Neuronal stem cell (in vitro differentiated cells): ENCODE measurements around the gene KLK7.
"Not testable (repeated sequence)": the region's sequence is repeated elsewhere in the genome, so short reads cannot be mapped to it uniquely, and the experiment has no call there.

ENCODE experiments used
- DNase-seq: peaks from one replicate; pipeline ENCODE4 v3.0.0-alpha.2; 2013; ENCODE audit warnings: low spot score
- H2AFZ ChIP-seq: one replicate; pipeline ENCODE4 v1.6.1; 2013; ENCODE audit warnings: mild to moderate bottlenecking, low read length, inconsistent platforms
- H2AK5ac ChIP-seq: 2 replicates; pipeline ENCODE4 v1.6.1; 2013; ENCODE audit warnings: low read depth, mild to moderate bottlenecking, inconsistent platforms, low read length, moderate library complexity, mixed read lengths
- H2BK120ac ChIP-seq: 2 replicates; pipeline ENCODE4 v1.6.1; 2013; ENCODE audit warnings: low read depth, mild to moderate bottlenecking, inconsistent platforms, low read length, moderate library complexity, mixed read lengths
- H2BK12ac ChIP-seq: one replicate; pipeline ENCODE4 v1.6.1; 2013; ENCODE audit warnings: low read length, inconsistent platforms
- H2BK15ac ChIP-seq: 2 replicates; pipeline ENCODE4 v1.6.1; 2013; ENCODE audit warnings: mild to moderate bottlenecking, low read length, inconsistent platforms, mixed read lengths
- H2BK5ac ChIP-seq: one replicate; pipeline ENCODE4 v1.6.1; 2013; ENCODE audit warnings: inconsistent platforms, mild to moderate bottlenecking, low read length, moderate library complexity
- H3K14ac ChIP-seq: one replicate; pipeline ENCODE4 v1.6.1; 2013; ENCODE audit warnings: low read length, inconsistent platforms
- H3K18ac ChIP-seq: 2 replicates; pipeline ENCODE4 v1.6.1; 2013; ENCODE audit warnings: low read length, inconsistent platforms
- H3K23ac ChIP-seq: 2 replicates; pipeline ENCODE4 v1.6.1; 2013; ENCODE audit warnings: low read depth, mild to moderate bottlenecking, mixed read lengths, low read length, inconsistent platforms; ENCODE audit not compliant: poor library complexity
- H3K27ac ChIP-seq: replicated peaks from 3 replicates; pipeline ENCODE4 v1.5.1; 2013; ENCODE audit warnings: low read length, inconsistent platforms
- H3K27me3 ChIP-seq, 3 experiments: 2 replicates each; pipeline ENCODE4 v1.6.1; 2013; ENCODE audit warnings: low read length in 3 of 3, mild to moderate bottlenecking in 2 of 3, inconsistent platforms in 1 of 3, low read depth in 1 of 3, mixed read lengths in 1 of 3, moderate library complexity in 1 of 3; ENCODE audit not compliant: control insufficient read depth in 3 of 3, insufficient read depth in 3 of 3
- H3K36me3 ChIP-seq, 2 donors: replicated peaks in 1 of 2; 2 replicates each; pipeline ENCODE4 v1.6.1; 2013; ENCODE audit warnings: low read length in 2 of 2; ENCODE audit not compliant: control insufficient read depth in 2 of 2, insufficient read depth in 2 of 2
- H3K4ac ChIP-seq: 2 replicates; pipeline ENCODE4 v1.6.1; 2013; ENCODE audit warnings: inconsistent platforms, mild to moderate bottlenecking, low read length, moderate library complexity
- H3K4me1 ChIP-seq, 2 donors: 1 replicate in 1 of 2; 2 replicates in 1 of 2; pipeline ENCODE4 v1.6.1; 2013; ENCODE audit warnings: low read length in 2 of 2, low read depth in 1 of 2; ENCODE audit not compliant: control insufficient read depth in 2 of 2, insufficient read depth in 1 of 2
- H3K4me2 ChIP-seq: one replicate; pipeline ENCODE4 v1.6.1; 2013; ENCODE audit warnings: mild to moderate bottlenecking, low read length, inconsistent platforms; ENCODE audit not compliant: insufficient read depth, poor library complexity, severe bottlenecking
- H3K4me3 ChIP-seq, 2 donors: 2 replicates each; pipeline ENCODE4 v1.5.1; 2013; ENCODE audit warnings: low read length in 2 of 2, mild to moderate bottlenecking in 2 of 2, inconsistent platforms in 1 of 2, moderate library complexity in 1 of 2
- H3K79me1 ChIP-seq: one replicate; pipeline ENCODE4 v1.6.1; 2013; ENCODE audit warnings: low read depth, mild to moderate bottlenecking, inconsistent platforms, low read length, moderate library complexity
- H3K9ac ChIP-seq: one replicate; pipeline ENCODE4 v1.6.1; 2013; ENCODE audit warnings: mild to moderate bottlenecking, low read depth, low read length, inconsistent platforms; ENCODE audit not compliant: poor library complexity
- H3K9me3 ChIP-seq, 2 donors: replicated peaks in 1 of 2; 2 replicates each; pipeline versions ENCODE3 to v1.6.1; 2013; ENCODE audit warnings: low read length in 2 of 2, mild to moderate bottlenecking in 2 of 2, inconsistent platforms in 1 of 2, low read depth in 1 of 2, mixed read lengths in 1 of 2, moderate library complexity in 1 of 2; ENCODE audit not compliant: control insufficient read depth in 2 of 2, insufficient read depth in 1 of 2
- H4K8ac ChIP-seq: one replicate; pipeline ENCODE4 v1.6.1; 2013; ENCODE audit warnings: low read depth, mild to moderate bottlenecking, inconsistent platforms, low read length, moderate library complexity
- H4K91ac ChIP-seq: one replicate; pipeline ENCODE4 v1.6.1; 2013; ENCODE audit warnings: low read length, low read depth, mild to moderate bottlenecking, inconsistent platforms; ENCODE audit not compliant: poor library complexity
- WGBS, 2 donors: extraction: QIAGEN DNeasy Blood & Tissue Kit; methylation state at CpG; one replicate each; pipeline ENCODE4 v1.1.7; 2013; ENCODE audit warnings: missing lambda C conversion rate in 2 of 2, mixed read lengths in 1 of 2; ENCODE audit not compliant: insufficient read length in 2 of 2, insufficient replicate concordance in 1 of 2; ENCODE audit errors: extremely low coverage in 2 of 2; 5-methylcytosine and 5-hydroxymethylcytosine counted together

The KLK7 gene

DNA sequence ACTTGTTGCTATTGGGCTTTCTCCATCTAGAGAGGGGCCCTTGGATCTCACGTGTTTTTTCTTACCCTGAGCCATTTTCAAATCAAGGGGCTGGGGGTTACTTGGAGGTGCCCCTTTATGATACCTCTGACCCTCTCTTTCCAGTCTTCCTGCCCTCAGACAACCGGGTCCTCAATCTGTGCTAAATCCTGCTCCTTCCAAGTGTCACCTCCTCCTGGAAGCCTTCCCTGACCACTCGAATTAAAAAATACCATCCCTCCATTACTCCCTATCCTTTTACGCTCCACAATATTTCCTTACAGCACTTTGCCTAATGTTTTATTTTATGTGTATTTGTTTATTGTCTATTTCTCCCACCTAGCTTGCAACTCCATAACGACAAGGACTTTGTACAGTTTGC, 14.3 kb upstream of the KLK7 start:
- H2BK5ac ChIP-seq, result no peak overlapping the region
- no peak overlapping the region for H3K27ac ChIP-seq
- no peak overlapping the region for H4K91ac ChIP-seq
- no peak overlapping the region for H4K8ac ChIP-seq
- H3K4me3 ChIP-seq, result no peak overlapping the region
- peaks cover 0 to 3% (median 0%) of the 10 kb centered on the region in 3 experiments for H3K27me3 ChIP-seq
- WGBS, 2 donors, result 100% methylated on average over 1 to 2 of the region's 5 CpGs
- H2BK15ac ChIP-seq, result no peak overlapping the region
- H2BK12ac ChIP-seq, result no peak overlapping the region
- no peak overlapping the region for H3K18ac ChIP-seq
- no peak overlapping the region for H2BK120ac ChIP-seq
- no peak overlapping the region for H3K23ac ChIP-seq
- no peak overlapping the region for H3K4me2 ChIP-seq
- peaks cover 0 to 8% of the 10 kb centered on the region in 2 donors for H3K4me1 ChIP-seq
- no peak overlapping the region for H2AFZ ChIP-seq
- no peaks in the 10 kb centered on the region for H3K79me1 ChIP-seq
- H2AK5ac ChIP-seq, result no peak overlapping the region
- DNase-seq, result no peak
- H3K36me3 ChIP-seq, result no peaks in the 10 kb centered on the region
- H3K14ac ChIP-seq, result no peak overlapping the region
- no peak overlapping the region for H3K4ac ChIP-seq
- H3K9ac ChIP-seq, result no peak overlapping the region
- no peaks in the 10 kb centered on the region for H3K9me3 ChIP-seq

GRCh38 chr19:50994129-50994528, 10.4 kb upstream of the KLK7 start:
- Histone ChIP-seq H3K9me3 (no peaks in the 10 kb centered on the region), H3K4ac (no peak overlapping the region), H3K4me1 (no peaks in the 10 kb centered on the region), H3K79me1 (no peaks in the 10 kb centered on the region), H2BK5ac (no peak overlapping the region), H3K4me2 (no peak overlapping the region), H2BK120ac (no peak overlapping the region), H4K91ac (no peak overlapping the region), H3K4me3 (no peak overlapping the region), H4K8ac (no peak overlapping the region), H3K14ac (no peak overlapping the region), H3K36me3 (no peaks in the 10 kb centered on the region), H3K27ac (no peak overlapping the region), H2AFZ (peak overlapping the region; percentile 48), H3K9ac (no peak overlapping the region), H3K23ac (no peak overlapping the region), H2AK5ac (no peak overlapping the region), H2BK15ac (no peak overlapping the region), H3K27me3 (peaks cover 0 to 5% (median 0%) of the 10 kb centered on the region in 3 experiments), H3K18ac (no peak overlapping the region), H2BK12ac (no peak overlapping the region)
- WGBS, 2 donors, result no CpG with 5 or more reads among the region's 2 CpGs
- DNase-seq, result no peak

DNA sequence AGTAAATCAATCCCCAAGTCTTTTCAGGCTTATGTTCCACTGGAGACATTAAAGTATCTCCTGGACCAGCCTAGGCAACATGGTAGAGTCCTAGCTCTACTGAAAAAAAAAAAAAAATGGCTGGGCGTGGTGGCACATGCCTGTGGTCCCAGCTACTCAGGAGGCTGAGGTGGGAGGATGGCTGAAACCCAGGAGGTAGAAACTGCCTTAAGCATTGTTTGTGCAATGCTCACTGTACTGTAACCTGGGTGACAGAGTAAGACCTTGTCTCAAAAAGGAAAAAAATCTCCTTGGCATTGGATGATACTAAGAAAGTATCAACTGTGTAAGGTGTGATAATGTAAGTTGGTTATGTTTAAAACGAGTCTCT, 8.9 kb upstream of the KLK7 start:
- H2BK5ac ChIP-seq, result no peak overlapping the region
- no peaks in the 10 kb centered on the region for H3K4me1 ChIP-seq
- H3K23ac ChIP-seq, result no peak overlapping the region
- no peak overlapping the region for H3K9ac ChIP-seq
- H3K27ac ChIP-seq, result no peak overlapping the region
- H2AFZ ChIP-seq, result no peak overlapping the region
- no peaks in the 10 kb centered on the region for H3K79me1 ChIP-seq
- H2BK12ac ChIP-seq, result no peak overlapping the region
- H3K14ac ChIP-seq, result no peak overlapping the region
- peaks cover 0 to 2% (median 0%) of the 10 kb centered on the region in 3 experiments for H3K27me3 ChIP-seq
- WGBS, 2 donors, result no CpG with 5 or more reads among the region's 2 CpGs
- H3K36me3 ChIP-seq, result no peaks in the 10 kb centered on the region
- no peak overlapping the region for H3K4me2 ChIP-seq
- H2BK15ac ChIP-seq, result no peak overlapping the region
- no peak overlapping the region for H3K18ac ChIP-seq
- peaks cover 0 to 2% of the 10 kb centered on the region in 2 donors for H3K9me3 ChIP-seq
- H3K4me3 ChIP-seq, result no peak overlapping the region
- no peak overlapping the region for H4K8ac ChIP-seq
- no peak overlapping the region for H2BK120ac ChIP-seq
- no peak overlapping the region for H3K4ac ChIP-seq
- H4K91ac ChIP-seq, result no peak overlapping the region
- no peak overlapping the region for H2AK5ac ChIP-seq
- DNase-seq, result no peak

- H3K4me2 ChIP-seq, H4K8ac ChIP-seq, H2AK5ac ChIP-seq, H4K91ac ChIP-seq, H2BK120ac ChIP-seq, H2BK5ac ChIP-seq, H3K4ac ChIP-seq, H3K9me3 ChIP-seq, H3K4me1 ChIP-seq, H3K27ac ChIP-seq, H3K36me3 ChIP-seq, H3K4me3 ChIP-seq, H2BK15ac ChIP-seq, DNase-seq, H3K14ac ChIP-seq, H3K9ac ChIP-seq, H3K23ac ChIP-seq, H2BK12ac ChIP-seq, H2AFZ ChIP-seq, H3K79me1 ChIP-seq: not testable (repeated sequence)
- peak overlapping the region; percentile 64 for H3K18ac ChIP-seq
- WGBS, 2 donors, result no CpG with 5 or more reads among the region's 14 CpGs
- H3K27me3 ChIP-seq, result peaks cover 0 to 10% (median 6%) of the 10 kb centered on the region in 3 experiments
Measured at GRCh38 chr19:50984416-50984815, 699 bp upstream of the KLK7 start.
